ENCODE data around the gene NCOA1.

The NCOA1 gene

GRCh38 chr2:24512404-24512803, 21.4 kb downstream of the NCOA1 start:
- H3K9ac ChIP-seq (ENCODE audit: low read length): no peak overlapping the region
- peaks cover 23% of the 10 kb centered on the region for H3K4me1 ChIP-seq (ENCODE audit: control insufficient read depth, insufficient read depth, low read length)
- H3K36me3 ChIP-seq (ENCODE audit: control insufficient read depth, insufficient read depth, low read length): no peaks in the 10 kb centered on the region
- no peaks in the 10 kb centered on the region for H3K27me3 ChIP-seq (ENCODE audit: control insufficient read depth, insufficient read depth, low read length)
- no peak overlapping the region for H3K4me3 ChIP-seq (ENCODE audit: low read length)
- no peaks in the 10 kb centered on the region for H3K9me3 ChIP-seq (ENCODE audit: control insufficient read depth, low read length)

- Histone ChIP-seq H3K4me1 (ENCODE audit: control insufficient read depth, insufficient read depth, low read length) (peaks cover 26% of the 10 kb centered on the region), H3K9ac (ENCODE audit: low read length) (no peak overlapping the region), H3K9me3 (ENCODE audit: control insufficient read depth, low read length) (no peaks in the 10 kb centered on the region), H3K27me3 (ENCODE audit: control insufficient read depth, insufficient read depth, low read length) (no peaks in the 10 kb centered on the region), H3K36me3 (ENCODE audit: control insufficient read depth, insufficient read depth, low read length) (no peaks in the 10 kb centered on the region), H3K4me3 (ENCODE audit: low read length) (no peak overlapping the region)
Measured at GRCh38 chr2:24512831-24513230, 21.8 kb downstream of the NCOA1 start.

GRCh38 chr2:24513281-24514071, 22.4 kb downstream of the NCOA1 start:
- Histone ChIP-seq H3K9ac (ENCODE audit: low read length) (no peak overlapping the region), H3K4me1 (ENCODE audit: control insufficient read depth, insufficient read depth, low read length) (peaks cover 26% of the 10 kb centered on the region), H3K36me3 (ENCODE audit: control insufficient read depth, insufficient read depth, low read length) (no peaks in the 10 kb centered on the region), H3K9me3 (ENCODE audit: control insufficient read depth, low read length) (no peaks in the 10 kb centered on the region), H3K27me3 (ENCODE audit: control insufficient read depth, insufficient read depth, low read length) (no peaks in the 10 kb centered on the region), H3K4me3 (ENCODE audit: low read length) (no peak overlapping the region)

GRCh38 chr2:24514820-24515219, 23.8 kb downstream of the NCOA1 start:
- Histone ChIP-seq H3K4me1 (ENCODE audit: control insufficient read depth, insufficient read depth, low read length) (peaks cover 18% of the 10 kb centered on the region), H3K9me3 (ENCODE audit: control insufficient read depth, low read length) (no peaks in the 10 kb centered on the region), H3K36me3 (ENCODE audit: control insufficient read depth, insufficient read depth, low read length) (no peaks in the 10 kb centered on the region), H3K4me3 (ENCODE audit: low read length) (no peak overlapping the region), H3K27me3 (ENCODE audit: control insufficient read depth, insufficient read depth, low read length) (no peaks in the 10 kb centered on the region), H3K9ac (ENCODE audit: low read length) (no peak overlapping the region)

GRCh38 chr2:24515335-24515734, 24.3 kb downstream of the NCOA1 start:
- peaks cover 18% of the 10 kb centered on the region for H3K4me1 ChIP-seq (ENCODE audit: control insufficient read depth, insufficient read depth, low read length)
- H3K27me3 ChIP-seq (ENCODE audit: control insufficient read depth, insufficient read depth, low read length): no peaks in the 10 kb centered on the region

GRCh38 chr2:24515831-24516230, 24.8 kb downstream of the NCOA1 start:
- H3K4me3 ChIP-seq (ENCODE audit: low read length): no peak overlapping the region
- peaks cover 18% of the 10 kb centered on the region for H3K4me1 ChIP-seq (ENCODE audit: control insufficient read depth, insufficient read depth, low read length)
- no peak overlapping the region for H3K9ac ChIP-seq (ENCODE audit: low read length)
- H3K36me3 ChIP-seq (ENCODE audit: control insufficient read depth, insufficient read depth, low read length): no peaks in the 10 kb centered on the region
- H3K27me3 ChIP-seq (ENCODE audit: control insufficient read depth, insufficient read depth, low read length): no peaks in the 10 kb centered on the region
- no peaks in the 10 kb centered on the region for H3K9me3 ChIP-seq (ENCODE audit: control insufficient read depth, low read length)

More at GRCh38 chr2:24515335-24515734, 24.3 kb downstream of the NCOA1 start:
- no peaks in the 10 kb centered on the region for H3K36me3 ChIP-seq (ENCODE audit: control insufficient read depth, insufficient read depth, low read length)
- no peak overlapping the region for H3K4me3 ChIP-seq (ENCODE audit: low read length)
- no peak overlapping the region for H3K9ac ChIP-seq (ENCODE audit: low read length)
- no peaks in the 10 kb centered on the region for H3K9me3 ChIP-seq (ENCODE audit: control insufficient read depth, low read length)

GRCh38 chr2:24517247-24517646, 26.2 kb downstream of the NCOA1 start:
- Histone ChIP-seq H3K4me1 (ENCODE audit: control insufficient read depth, insufficient read depth, low read length) (peaks cover 23% of the 10 kb centered on the region), H3K27me3 (ENCODE audit: control insufficient read depth, insufficient read depth, low read length) (no peaks in the 10 kb centered on the region), H3K4me3 (ENCODE audit: low read length) (no peak overlapping the region), H3K9me3 (ENCODE audit: control insufficient read depth, low read length) (no peaks in the 10 kb centered on the region), H3K36me3 (ENCODE audit: control insufficient read depth, insufficient read depth, low read length) (no peaks in the 10 kb centered on the region), H3K9ac (ENCODE audit: low read length) (no peak overlapping the region)

- Histone ChIP-seq H3K4me1 (ENCODE audit: control insufficient read depth, insufficient read depth, low read length) (peaks cover 22% of the 10 kb centered on the region), H3K9me3 (ENCODE audit: control insufficient read depth, low read length) (no peaks in the 10 kb centered on the region), H3K27me3 (ENCODE audit: control insufficient read depth, insufficient read depth, low read length) (no peaks in the 10 kb centered on the region), H3K4me3 (ENCODE audit: low read length) (no peak overlapping the region), H3K36me3 (ENCODE audit: control insufficient read depth, insufficient read depth, low read length) (no peaks in the 10 kb centered on the region), H3K9ac (ENCODE audit: low read length) (no peak overlapping the region)
Measured at GRCh38 chr2:24520175-24520574, 29.1 kb downstream of the NCOA1 start.

- Histone ChIP-seq H3K9me3 (ENCODE audit: control insufficient read depth, low read length) (no peaks in the 10 kb centered on the region), H3K9ac (ENCODE audit: low read length) (no peak overlapping the region), H3K4me1 (ENCODE audit: control insufficient read depth, insufficient read depth, low read length) (peaks cover 21% of the 10 kb centered on the region), H3K36me3 (ENCODE audit: control insufficient read depth, insufficient read depth, low read length) (no peaks in the 10 kb centered on the region), H3K4me3 (ENCODE audit: low read length) (no peak overlapping the region), H3K27me3 (ENCODE audit: control insufficient read depth, insufficient read depth, low read length) (no peaks in the 10 kb centered on the region)
Measured at GRCh38 chr2:24521162-24521857, 30.3 kb downstream of the NCOA1 start.

- no peaks in the 10 kb centered on the region for H3K27me3 ChIP-seq (ENCODE audit: control insufficient read depth, insufficient read depth, low read length)
- H3K4me1 ChIP-seq (ENCODE audit: control insufficient read depth, insufficient read depth, low read length): peaks cover 21% of the 10 kb centered on the region
- no peak overlapping the region for H3K4me3 ChIP-seq (ENCODE audit: low read length)
- no peaks in the 10 kb centered on the region for H3K36me3 ChIP-seq (ENCODE audit: control insufficient read depth, insufficient read depth, low read length)
- H3K9ac ChIP-seq (ENCODE audit: low read length): no peak overlapping the region
- H3K9me3 ChIP-seq (ENCODE audit: control insufficient read depth, low read length): no peaks in the 10 kb centered on the region
Measured at GRCh38 chr2:24521975-24522639, 31.1 kb downstream of the NCOA1 start.

GRCh38 chr2:24527536-24527935, 36.5 kb downstream of the NCOA1 start:
- Histone ChIP-seq H3K27me3 (ENCODE audit: control insufficient read depth, insufficient read depth, low read length) (no peaks in the 10 kb centered on the region), H3K36me3 (ENCODE audit: control insufficient read depth, insufficient read depth, low read length) (no peaks in the 10 kb centered on the region), H3K4me3 (ENCODE audit: low read length) (no peak overlapping the region), H3K9me3 (ENCODE audit: control insufficient read depth, low read length) (no peaks in the 10 kb centered on the region), H3K4me1 (ENCODE audit: control insufficient read depth, insufficient read depth, low read length) (peaks cover 8% of the 10 kb centered on the region), H3K9ac (ENCODE audit: low read length) (no peak overlapping the region)

GRCh38 chr2:24530796-24531195, 39.7 kb downstream of the NCOA1 start:
- no peak overlapping the region for H3K9ac ChIP-seq (ENCODE audit: low read length)
- H3K4me1 ChIP-seq (ENCODE audit: control insufficient read depth, insufficient read depth, low read length): peaks cover 4% of the 10 kb centered on the region
- H3K9me3 ChIP-seq (ENCODE audit: control insufficient read depth, low read length): no peaks in the 10 kb centered on the region
- H3K36me3 ChIP-seq (ENCODE audit: control insufficient read depth, insufficient read depth, low read length): no peaks in the 10 kb centered on the region
- no peak overlapping the region for H3K4me3 ChIP-seq (ENCODE audit: low read length)
- no peaks in the 10 kb centered on the region for H3K27me3 ChIP-seq (ENCODE audit: control insufficient read depth, insufficient read depth, low read length)

Measured in mucosa of stomach (tissue), 1 donor.